Measurements from ENCODE around the gene SPDYE4.

- TF ChIP-seq CTCF (conservative IDR thresholded peaks at IDR 0.05; ENCODE audit: low read depth, low read length) (no peak), EZH2 (IDR thresholded peaks at IDR 0.05; ENCODE audit: low read length, unreplicated experiment) (no peak)
These were observed 30.7 kb upstream of the SPDYE4 start for GRCh38 chr17:8788998-8789397.
